GM23338 (cell line): Measurements from ENCODE around the gene RHBDD1. TPM values are rescaled to one million over a fixed set of nuclear protein-coding genes. Genes with fewer than 3 reads are reported as not detected.

ENCODE experiments used
- ATAC-seq: fragments of 200-7000 bp; cut with Tn5 transposase; 3 replicates; pipeline ENCODE4 v1.9.1; 2020
- DNase-seq: peaks from one replicate; pipeline ENCODE4 v3.0.0-alpha.2; 2015; ENCODE audit warnings: low spot score
- H2AFZ ChIP-seq: fragments of 200-600 bp; sonication (generic); 2 replicates; pipeline ENCODE4 v1.8.0; 2016; ENCODE audit warnings: antibody characterized with exemption, mild to moderate bottlenecking, moderate library complexity
- H3F3A ChIP-seq: fragments of 200-600 bp; sonication (generic); replicated peaks from 2 replicates; pipeline ENCODE4 v1.8.0; 2017; ENCODE audit warnings: antibody characterized with exemption, mixed run types, low read depth
- H3K27ac ChIP-seq: fragments of 200-600 bp; sonication (generic); 2 replicates; pipeline ENCODE4 v1.6.1; 2016; ENCODE audit warnings: low read depth
- H3K27me3 ChIP-seq: fragments of 200-600 bp; sonication (generic); 2 replicates; pipeline ENCODE4 v1.8.0; 2016; ENCODE audit warnings: mild to moderate bottlenecking, mixed run types, moderate library complexity; ENCODE audit not compliant: insufficient read depth
- H3K36me3 ChIP-seq: fragments of 200-600 bp; sonication (generic); 2 replicates; pipeline ENCODE4 v1.8.0; 2016; ENCODE audit warnings: mild to moderate bottlenecking; ENCODE audit not compliant: insufficient read depth
- H3K4me1 ChIP-seq: fragments of 200-600 bp; sonication (generic); 2 replicates; pipeline ENCODE4 v1.8.0; 2016; ENCODE audit warnings: mild to moderate bottlenecking, moderate library complexity; ENCODE audit not compliant: insufficient read depth
- H3K4me2 ChIP-seq: fragments of 200-600 bp; sonication (generic); 2 replicates; pipeline ENCODE4 v1.7.1; 2017; ENCODE audit warnings: mixed run types
- H3K4me3 ChIP-seq: fragments of 200-600 bp; sonication (generic); 2 replicates; pipeline ENCODE4 v1.6.1; 2016; ENCODE audit warnings: mixed run types
- H3K79me2 ChIP-seq: fragments of 200-600 bp; sonication (generic); replicated peaks from 2 replicates; pipeline ENCODE4 v1.8.0; 2017; ENCODE audit warnings: mild to moderate bottlenecking; ENCODE audit not compliant: insufficient read depth
- H3K9me2 ChIP-seq: fragments of 200-600 bp; sonication (generic); 2 replicates; pipeline ENCODE4 v1.8.0; 2017; ENCODE audit not compliant: insufficient read depth
- H4K20me1 ChIP-seq: fragments of 200-600 bp; sonication (generic); replicated peaks from 2 replicates; pipeline ENCODE4 v1.8.0; 2017; ENCODE audit warnings: mild to moderate bottlenecking; ENCODE audit not compliant: insufficient read depth
- H3K27ac Mint-ChIP-seq: 2 replicates; pipeline ENCODE4 v1.8.0; 2020; ENCODE audit warnings: inconsistent platforms, mild to moderate bottlenecking, moderate library complexity, mixed read lengths
- H3K27me3 Mint-ChIP-seq: 3 replicates; pipeline ENCODE4 v1.8.0; 2022; ENCODE audit warnings: low read depth, mild to moderate bottlenecking, moderate library complexity, mixed read lengths, inconsistent platforms; ENCODE audit not compliant: insufficient read depth, poor library complexity
- H3K36me3 Mint-ChIP-seq: 3 replicates; pipeline ENCODE4 v1.8.0; 2021; ENCODE audit warnings: low read depth, mild to moderate bottlenecking, inconsistent platforms, moderate library complexity, mixed read lengths
- H3K4me1 Mint-ChIP-seq: 3 replicates; pipeline ENCODE4 v1.8.0; 2020; ENCODE audit warnings: mild to moderate bottlenecking, inconsistent platforms, mixed read lengths
- H3K4me3 Mint-ChIP-seq: 3 replicates; pipeline ENCODE4 v1.8.0; 2021; ENCODE audit warnings: moderate library complexity, mild to moderate bottlenecking, inconsistent platforms, mixed read lengths
- H3K9me3 Mint-ChIP-seq: 3 replicates; pipeline ENCODE4 v1.8.0; 2020; ENCODE audit warnings: moderate library complexity, mild to moderate bottlenecking, inconsistent platforms, mixed read lengths
- CREB1 ChIP-seq: fragments of 250-450 bp; sonication (Bioruptor Pico); IDR thresholded peaks from 2 replicates; pipeline ENCODE4 v1.5.0; 2020; ENCODE audit warnings: low read depth, mild to moderate bottlenecking, moderate library complexity
- EZH2 ChIP-seq: fragments of 200-600 bp; sonication (generic); IDR thresholded peaks from one replicate; pipeline ENCODE4 v1.8.0; 2017; ENCODE audit warnings: antibody characterized with exemption, mild to moderate bottlenecking, low read depth; ENCODE audit not compliant: unreplicated experiment
- EZH2phosphoT487 ChIP-seq: fragments of 200-600 bp; sonication (generic); IDR thresholded peaks from one replicate; pipeline ENCODE4 v1.8.1; 2018; ENCODE audit warnings: antibody characterized with exemption; ENCODE audit not compliant: unreplicated experiment
- JUNB ChIP-seq: IDR thresholded peaks from one replicate; pipeline ENCODE4 v1.6.1; 2016; ENCODE audit warnings: antibody characterized with exemption; ENCODE audit not compliant: unreplicated experiment
- POLR2AphosphoS5 ChIP-seq: IDR thresholded peaks from 2 replicates; pipeline ENCODE4 v1.6.1; 2016; ENCODE audit warnings: antibody characterized with exemption, low read depth
- STAT1 ChIP-seq: IDR thresholded peaks from one replicate; pipeline ENCODE4 v1.6.1; 2016; ENCODE audit warnings: antibody characterized with exemption; ENCODE audit not compliant: unreplicated experiment
- ZNF462 ChIP-seq: fragments of 250-450 bp; sonication (Bioruptor Pico); IDR thresholded peaks from 2 replicates; pipeline ENCODE4 v1.5.0; 2020; ENCODE audit warnings: mild to moderate bottlenecking, moderate library complexity
- polyA plus RNA-seq: library from polyadenylated mRNA; unstranded; fragments of >200 nt; fragmentation: Nextera tagmentation; extraction: Ambion mirVana; gene quantifications from 2 replicates; pipeline ENCODE4 v1.2.1, GENCODE V29; 2016
- total RNA-seq: library from RNA; depleted of rRNA; stranded (reverse); fragments of >200 nt; shearing (Covaris generic); gene quantifications from 2 replicates; pipeline ENCODE4 v1.2.3, GENCODE V29; 2014
- TF ChIP-seq, protein P1 (sequence below): IDR thresholded peaks from one replicate; pipeline ENCODE4 v1.6.1; 2018; ENCODE audit warnings: antibody characterized with exemption; ENCODE audit not compliant: unreplicated experiment
- TF ChIP-seq, protein P2 (sequence below): IDR thresholded peaks from 2 replicates; pipeline ENCODE4 v1.6.1; 2016; ENCODE audit warnings: antibody characterized with exemption

RHBDD1 gene
- total and polyA plus RNA-seq, 2 experiments from 2014 or later = 7.3 to 13.0 TPM

DNA sequence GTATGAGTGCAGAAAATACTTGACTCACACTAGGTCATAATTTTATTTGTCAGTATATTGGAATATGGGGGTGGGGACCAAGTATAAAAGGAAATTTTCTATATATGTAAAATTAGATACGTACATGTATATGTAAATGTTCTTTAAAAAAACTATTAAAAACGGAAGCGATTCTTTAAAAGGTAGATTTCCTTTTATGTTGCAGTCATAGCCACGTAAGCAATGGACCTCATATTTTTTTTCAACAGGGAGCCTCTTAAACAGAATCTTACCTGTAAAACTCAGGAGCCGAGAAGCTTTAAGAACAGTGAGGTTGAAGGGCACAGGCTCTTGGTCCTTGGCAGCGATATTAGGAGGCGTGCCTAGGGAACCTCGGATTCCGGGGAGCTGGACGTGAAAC, 3.3 kb downstream of the RHBDD1 start (continued):
- TF ChIP-seq ZNF462 (CRISPR knock-in tag) = no peak
- TF ChIP-seq EZH2 = no peak
- TF ChIP-seq, protein P1, sequence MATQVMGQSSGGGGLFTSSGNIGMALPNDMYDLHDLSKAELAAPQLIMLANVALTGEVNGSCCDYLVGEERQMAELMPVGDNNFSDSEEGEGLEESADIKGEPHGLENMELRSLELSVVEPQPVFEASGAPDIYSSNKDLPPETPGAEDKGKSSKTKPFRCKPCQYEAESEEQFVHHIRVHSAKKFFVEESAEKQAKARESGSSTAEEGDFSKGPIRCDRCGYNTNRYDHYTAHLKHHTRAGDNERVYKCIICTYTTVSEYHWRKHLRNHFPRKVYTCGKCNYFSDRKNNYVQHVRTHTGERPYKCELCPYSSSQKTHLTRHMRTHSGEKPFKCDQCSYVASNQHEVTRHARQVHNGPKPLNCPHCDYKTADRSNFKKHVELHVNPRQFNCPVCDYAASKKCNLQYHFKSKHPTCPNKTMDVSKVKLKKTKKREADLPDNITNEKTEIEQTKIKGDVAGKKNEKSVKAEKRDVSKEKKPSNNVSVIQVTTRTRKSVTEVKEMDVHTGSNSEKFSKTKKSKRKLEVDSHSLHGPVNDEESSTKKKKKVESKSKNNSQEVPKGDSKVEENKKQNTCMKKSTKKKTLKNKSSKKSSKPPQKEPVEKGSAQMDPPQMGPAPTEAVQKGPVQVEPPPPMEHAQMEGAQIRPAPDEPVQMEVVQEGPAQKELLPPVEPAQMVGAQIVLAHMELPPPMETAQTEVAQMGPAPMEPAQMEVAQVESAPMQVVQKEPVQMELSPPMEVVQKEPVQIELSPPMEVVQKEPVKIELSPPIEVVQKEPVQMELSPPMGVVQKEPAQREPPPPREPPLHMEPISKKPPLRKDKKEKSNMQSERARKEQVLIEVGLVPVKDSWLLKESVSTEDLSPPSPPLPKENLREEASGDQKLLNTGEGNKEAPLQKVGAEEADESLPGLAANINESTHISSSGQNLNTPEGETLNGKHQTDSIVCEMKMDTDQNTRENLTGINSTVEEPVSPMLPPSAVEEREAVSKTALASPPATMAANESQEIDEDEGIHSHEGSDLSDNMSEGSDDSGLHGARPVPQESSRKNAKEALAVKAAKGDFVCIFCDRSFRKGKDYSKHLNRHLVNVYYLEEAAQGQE = no peak
- TF ChIP-seq EZH2phosphoT487 = no peak

DNA sequence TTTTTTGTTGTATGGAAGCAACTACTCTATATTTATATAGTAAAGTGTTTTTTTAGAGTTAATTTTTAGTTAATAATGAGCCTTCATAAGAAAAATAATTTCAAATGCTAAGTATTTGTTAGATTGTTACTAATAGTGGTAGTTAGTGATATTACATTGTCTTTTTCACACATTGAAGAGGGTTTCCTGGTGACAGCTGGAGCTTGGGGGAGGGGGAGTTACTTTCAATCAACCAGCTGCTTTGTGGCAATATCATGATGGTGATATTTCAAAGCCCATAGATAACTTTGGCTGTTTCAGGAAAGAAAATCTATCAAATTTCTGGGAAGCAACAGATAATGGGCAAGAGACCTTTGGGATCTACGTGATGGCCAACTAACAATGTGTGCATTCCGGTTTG, 4.1 kb downstream of the RHBDD1 start:
- Histone ChIP-seq H3K27ac (no peak overlapping the region), H3K79me2 (peaks cover 40% of the 10 kb centered on the region), H3F3A (peaks cover 10% of the 10 kb centered on the region; the same call in 1 of the 2 replicates), H3K4me3 (no peak overlapping the region), H4K20me1 (no peaks in the 10 kb centered on the region), H2AFZ (no peak overlapping the region), H3K9me2 (no peaks in the 10 kb centered on the region; the same call in 1 of the 2 replicates), H3K4me1 (peaks cover 11% of the 10 kb centered on the region; the same call in 1 of the 2 replicates), H3K27me3 (peaks cover 1% of the 10 kb centered on the region; the same call in 1 of the 2 replicates), H3K4me2 (no peak overlapping the region), H3K36me3 (no peaks in the 10 kb centered on the region; the same call in 1 of the 2 replicates)
- 0 out of 2 replicates have a peak overlapping the region, but pooled peaks have one; percentile 36 for H3K27ac Mint-ChIP-seq
- DNase-seq (no peak), ATAC-seq (no peak)
- peaks cover 15% of the 10 kb centered on the region for H3K4me1 Mint-ChIP-seq
- H3K4me3 Mint-ChIP-seq = no peak overlapping the region
- peaks cover 3% of the 10 kb centered on the region; the same call in 1 of the 3 replicates for H3K9me3 Mint-ChIP-seq
- H3K36me3 Mint-ChIP-seq = peaks cover 32% of the 10 kb centered on the region; the same call in 2 of the 3 replicates
- H3K27me3 Mint-ChIP-seq = peaks cover 7% of the 10 kb centered on the region
- TF ChIP-seq EZH2 (no peak), POLR2AphosphoS5 (no peak), STAT1 (no peak), CREB1 (CRISPR knock-in tag) (no peak), JUNB (no peak)
- TF ChIP-seq, protein P2, sequence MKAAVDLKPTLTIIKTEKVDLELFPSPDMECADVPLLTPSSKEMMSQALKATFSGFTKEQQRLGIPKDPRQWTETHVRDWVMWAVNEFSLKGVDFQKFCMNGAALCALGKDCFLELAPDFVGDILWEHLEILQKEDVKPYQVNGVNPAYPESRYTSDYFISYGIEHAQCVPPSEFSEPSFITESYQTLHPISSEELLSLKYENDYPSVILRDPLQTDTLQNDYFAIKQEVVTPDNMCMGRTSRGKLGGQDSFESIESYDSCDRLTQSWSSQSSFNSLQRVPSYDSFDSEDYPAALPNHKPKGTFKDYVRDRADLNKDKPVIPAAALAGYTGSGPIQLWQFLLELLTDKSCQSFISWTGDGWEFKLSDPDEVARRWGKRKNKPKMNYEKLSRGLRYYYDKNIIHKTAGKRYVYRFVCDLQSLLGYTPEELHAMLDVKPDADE = no peak
